HG03439 (cell line): ENCODE data around the gene ULBP2.
"Not testable (repeated sequence)": the region's sequence is repeated elsewhere in the genome, so short reads cannot be mapped to it uniquely, and the experiment has no call there.

Experiments used
- ATAC-seq: cut with Tn5 transposase; IDR thresholded peaks from one replicate; pipeline ENCODE4 v1.9.1; 2021; ENCODE audit warnings: mild to moderate bottlenecking, moderate library complexity; ENCODE audit not compliant: unreplicated experiment

The ULBP2 gene

DNA sequence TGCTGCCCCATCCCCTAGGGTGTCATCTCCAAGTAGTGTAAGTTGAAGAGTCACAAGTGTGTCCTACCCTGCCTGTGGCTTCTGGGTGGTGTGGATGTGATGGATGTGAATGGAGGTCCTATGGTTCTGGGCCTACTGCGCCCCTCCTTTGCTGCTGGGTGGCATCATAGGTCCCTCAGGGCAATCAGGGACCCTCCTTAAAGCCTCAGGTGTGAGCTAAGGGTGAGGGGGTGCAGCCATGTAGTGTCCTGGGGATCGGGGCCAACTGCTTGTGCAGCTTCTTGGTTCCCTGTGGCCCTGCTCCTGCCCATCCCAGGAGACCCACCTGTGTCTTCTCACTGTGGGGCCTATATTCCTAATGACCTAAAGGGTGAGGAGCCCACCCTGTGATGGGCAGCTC is 24.5 kb downstream of the ULBP2 start:
- ATAC-seq: not testable (repeated sequence)

DNA sequence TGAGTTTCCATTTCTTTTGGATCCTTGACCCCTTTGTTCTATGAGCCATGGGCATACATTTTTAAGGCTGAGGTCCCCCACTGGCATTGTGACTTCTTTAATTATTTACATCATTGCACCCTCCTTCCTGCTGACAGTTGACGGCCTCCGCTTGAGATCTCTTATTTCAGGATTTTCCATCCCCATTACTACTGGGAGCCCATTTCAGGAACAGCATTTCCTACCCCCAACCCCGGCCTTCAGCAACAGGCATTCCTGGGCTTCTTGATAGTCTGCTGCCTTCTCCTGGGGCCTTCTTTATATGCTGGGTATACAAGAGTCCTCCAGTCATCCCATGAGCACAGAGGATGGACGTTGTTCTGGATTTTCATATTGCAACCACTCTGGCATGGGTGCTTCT is 25.8 kb downstream of the ULBP2 start:
- no peak for ATAC-seq

DNA sequence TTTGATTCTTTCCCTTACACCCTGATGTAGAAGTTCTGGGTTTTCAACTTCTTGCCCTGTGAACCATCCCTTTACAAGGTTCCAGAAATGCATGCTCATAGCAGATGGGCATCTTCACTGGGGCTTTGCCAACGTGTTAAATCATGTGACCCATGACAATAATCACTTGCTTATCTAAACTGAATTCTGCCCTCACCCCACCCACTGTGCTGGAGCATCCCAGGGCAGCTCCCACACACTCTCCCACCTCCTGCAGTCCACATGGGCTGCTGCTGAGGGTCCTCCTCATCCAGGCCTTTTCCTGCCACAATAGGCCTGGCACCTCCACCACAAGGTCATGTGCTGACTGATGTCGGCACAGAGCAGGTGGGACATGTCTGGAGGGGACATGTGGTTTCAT is 26.2 kb downstream of the ULBP2 start:
- not testable (repeated sequence) for ATAC-seq

DNA sequence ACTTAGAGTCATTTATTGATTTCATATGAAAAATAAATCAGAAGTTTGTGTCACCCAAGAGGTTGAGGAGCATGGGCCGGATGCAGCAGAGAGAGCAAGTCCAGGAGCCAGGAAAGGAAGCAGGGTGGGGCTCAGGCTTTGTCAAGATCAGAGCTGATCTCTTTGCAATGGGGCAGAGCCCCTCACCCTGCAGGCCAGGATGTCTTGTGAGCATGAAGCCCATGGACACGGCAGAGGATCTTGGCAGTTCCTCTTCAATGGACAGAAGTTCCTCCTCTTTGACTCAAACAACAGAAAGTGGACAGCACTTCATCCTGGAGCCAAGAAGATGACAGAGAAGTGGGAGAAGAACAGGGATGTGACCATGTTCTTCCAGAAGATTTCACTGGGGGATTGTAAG is 27.1 kb downstream of the ULBP2 start:
- not testable (repeated sequence) for ATAC-seq

DNA sequence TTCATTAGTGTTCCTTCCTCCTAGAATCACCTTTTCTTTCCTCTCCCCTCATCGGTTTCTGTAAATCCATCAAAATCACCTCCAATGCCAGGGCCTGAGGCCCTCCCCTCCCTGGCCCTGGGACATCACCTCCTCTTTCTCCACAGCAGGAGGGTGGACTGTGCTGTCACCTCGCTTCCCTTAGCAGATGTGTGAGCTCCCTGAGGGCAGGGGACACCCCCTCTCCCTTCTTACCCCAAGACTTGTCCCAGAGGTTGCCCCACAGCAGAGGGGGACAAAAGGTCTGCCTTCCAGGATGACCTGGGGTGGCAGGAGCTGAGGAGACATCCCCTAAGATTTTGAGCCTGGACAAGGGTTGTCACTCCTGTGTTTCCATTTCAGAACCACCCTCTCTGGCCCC is 27.8 kb downstream of the ULBP2 start:
- no peak for ATAC-seq

DNA sequence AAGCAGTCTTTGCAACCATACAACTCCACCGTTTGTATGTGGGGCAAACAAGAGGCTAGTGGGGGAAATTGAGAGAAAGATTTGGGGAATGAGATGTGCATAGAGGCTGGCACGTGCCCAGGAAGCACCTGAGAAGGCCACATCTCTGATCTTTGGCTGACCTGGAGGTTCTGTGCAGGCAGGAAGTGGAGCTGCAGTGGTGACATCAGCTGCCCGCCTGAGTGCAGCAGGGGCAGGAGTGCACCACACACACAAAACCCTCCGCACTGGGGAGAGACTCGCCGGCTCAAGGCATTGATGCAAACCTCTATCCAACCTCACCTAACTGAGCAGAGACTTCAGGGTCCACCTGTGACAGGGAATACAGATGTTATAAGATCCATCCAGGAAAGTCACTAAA is 32.6 kb downstream of the ULBP2 start:
- ATAC-seq: not testable (repeated sequence)

DNA sequence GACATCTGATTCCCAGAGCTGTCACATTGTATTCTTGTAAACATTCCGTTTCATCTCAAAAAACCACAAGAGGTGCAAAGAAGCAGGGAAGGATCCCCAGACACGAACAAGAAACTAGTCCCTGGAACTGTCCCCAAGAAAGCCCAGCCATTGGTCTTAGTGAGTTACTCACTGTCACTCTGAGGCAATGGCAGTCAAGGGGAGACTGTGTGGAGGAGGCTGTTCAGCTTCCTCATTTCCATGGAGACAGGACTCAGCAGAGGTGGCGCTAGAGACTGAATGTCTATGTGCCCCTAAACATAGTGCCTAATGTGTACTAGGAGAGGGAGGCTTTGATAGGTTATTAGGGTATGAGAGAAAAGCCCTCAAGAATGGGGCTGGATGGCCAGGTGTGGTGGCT is 33.0 kb downstream of the ULBP2 start:
- no peak for ATAC-seq

DNA sequence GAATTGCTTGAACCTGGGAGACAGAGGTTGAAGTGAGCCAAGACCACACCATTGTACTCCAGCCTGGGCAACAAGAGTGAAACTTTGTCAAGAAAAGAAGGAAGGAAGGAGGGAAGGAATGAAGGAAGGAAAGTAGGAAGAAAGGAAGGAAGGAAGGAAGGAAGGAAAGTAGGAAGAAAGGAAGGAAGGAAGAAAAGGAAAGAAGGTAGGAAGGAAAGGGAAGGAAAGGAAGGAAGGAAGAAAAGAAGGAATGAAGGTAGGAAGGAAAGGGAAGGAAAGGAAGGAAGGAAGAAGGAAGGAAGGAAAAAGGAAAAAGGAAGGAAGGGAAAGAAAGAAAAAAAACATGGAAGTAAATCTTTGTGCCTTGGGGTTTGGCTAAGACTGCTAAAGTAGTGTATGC is 33.6 kb downstream of the ULBP2 start:
- no peak for ATAC-seq

DNA sequence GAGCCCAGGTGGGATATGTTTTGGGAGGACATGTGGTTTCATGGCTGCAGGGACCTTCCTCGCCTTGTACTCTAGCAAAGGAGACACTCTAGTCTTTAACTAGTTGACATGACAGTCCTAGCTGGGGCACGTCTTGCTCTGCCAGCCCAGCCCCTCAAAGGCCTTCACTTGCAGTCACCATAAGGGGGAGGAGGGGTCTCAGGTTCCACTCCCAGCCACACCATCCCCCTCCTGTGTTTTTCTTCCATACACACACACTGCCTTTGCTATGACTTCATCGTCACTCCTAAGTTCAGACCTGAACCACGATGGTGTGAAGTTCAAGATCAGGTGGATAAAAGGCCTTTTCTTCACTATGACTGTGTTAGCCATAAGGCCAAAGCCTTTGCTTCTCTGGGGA is 35.4 kb downstream of the ULBP2 start:
- no peak for ATAC-seq

DNA sequence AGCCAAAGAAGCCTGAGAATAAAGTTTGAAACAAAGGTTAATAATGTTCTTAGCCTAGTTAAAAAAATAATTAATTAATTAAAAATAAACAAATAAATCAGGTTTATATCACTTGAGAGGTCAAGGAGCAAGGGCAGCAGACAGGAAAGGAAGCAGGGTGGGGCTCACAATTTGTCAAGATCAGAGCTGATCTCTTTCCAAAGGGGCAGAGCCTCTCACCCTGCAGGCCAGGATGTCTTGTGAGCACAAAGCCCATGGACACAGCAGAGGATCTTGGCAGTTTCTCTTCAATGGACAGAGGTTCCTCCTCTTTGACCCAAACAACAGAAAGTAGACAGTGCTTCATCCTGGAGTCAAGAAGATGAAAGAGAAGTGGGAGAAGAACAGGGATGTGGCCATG is 36.8 kb downstream of the ULBP2 start:
- no peak for ATAC-seq

DNA sequence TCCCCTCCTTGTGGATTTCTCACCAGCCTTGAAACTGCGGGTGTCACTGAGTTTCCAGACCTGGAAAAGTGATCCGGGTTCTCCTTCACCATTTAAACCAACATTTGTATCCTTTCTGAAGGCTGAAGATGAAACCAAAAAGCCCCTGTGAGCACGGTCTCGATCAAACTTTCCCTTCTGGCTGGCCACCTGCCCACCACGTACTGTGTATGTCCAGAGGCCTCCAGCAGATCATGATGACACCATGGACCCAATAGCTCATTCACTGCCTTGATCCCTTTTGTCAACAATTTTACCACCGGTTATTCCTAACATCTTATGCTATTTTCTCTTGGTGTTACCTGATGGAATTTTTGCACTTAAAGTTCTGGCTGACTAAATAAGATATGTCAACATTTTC is 37.5 kb downstream of the ULBP2 start:
- no peak for ATAC-seq

DNA sequence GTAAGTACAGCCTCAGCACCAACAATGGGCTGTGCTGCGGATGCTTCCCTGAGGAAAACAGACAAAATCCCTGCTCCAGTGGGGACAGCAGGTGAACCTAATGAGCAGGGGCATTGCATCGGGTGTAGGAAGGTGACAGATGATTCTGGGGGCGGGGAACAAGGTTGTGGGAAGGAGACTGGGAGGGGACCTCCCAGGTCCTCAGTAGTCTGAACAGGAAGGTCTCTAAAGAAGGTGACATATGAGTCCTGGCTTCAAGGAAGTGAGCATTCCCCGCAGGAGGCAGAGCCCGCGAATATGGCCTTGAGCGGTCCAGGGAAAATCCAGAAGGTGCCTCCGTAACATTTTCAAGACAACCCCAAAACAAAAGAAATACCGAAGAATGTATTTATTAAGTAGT is 41.3 kb downstream of the ULBP2 start:
- ATAC-seq: no peak

DNA sequence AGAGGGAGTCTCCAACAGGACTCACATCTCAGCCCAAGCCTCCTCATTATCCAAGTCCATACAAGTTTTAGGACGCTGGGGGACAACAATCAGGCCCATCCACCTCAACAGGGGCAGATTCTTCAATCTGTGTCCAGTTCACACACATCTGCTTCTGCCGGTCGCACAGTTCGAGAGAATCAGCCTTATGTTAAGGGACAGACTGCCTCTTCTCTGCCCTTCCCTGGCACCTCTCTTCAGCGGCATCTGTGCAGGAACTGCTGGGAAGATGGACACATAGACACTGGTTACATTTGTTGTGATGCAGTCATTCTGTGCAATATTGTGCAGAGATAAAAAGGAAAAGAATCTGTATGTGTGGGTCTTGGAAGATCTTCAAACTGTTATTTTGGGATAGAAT is 43.0 kb downstream of the ULBP2 start:
- no peak for ATAC-seq

DNA sequence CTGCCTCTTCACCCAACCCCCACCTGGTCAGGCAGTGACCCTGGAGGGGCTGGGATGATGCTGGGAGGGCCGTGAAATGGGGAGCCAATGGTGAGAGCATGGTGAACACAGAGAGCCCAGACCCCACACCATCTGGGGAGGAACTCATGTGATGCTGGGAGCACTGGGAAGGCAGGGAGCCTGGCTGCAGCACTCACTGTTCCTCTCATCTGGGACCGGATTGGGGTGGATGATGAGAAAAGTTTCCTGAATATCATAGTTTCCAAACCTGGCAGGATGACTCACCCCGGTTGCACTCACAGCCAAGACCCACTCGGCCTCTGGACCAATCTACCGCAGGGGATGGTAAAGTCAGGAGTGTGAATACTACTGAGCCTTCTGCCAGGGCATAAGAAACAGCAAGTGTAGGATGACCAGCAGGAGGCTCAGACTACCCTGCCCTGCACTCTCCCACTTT is 43.7 kb downstream of the ULBP2 start:
- no peak for ATAC-seq

DNA sequence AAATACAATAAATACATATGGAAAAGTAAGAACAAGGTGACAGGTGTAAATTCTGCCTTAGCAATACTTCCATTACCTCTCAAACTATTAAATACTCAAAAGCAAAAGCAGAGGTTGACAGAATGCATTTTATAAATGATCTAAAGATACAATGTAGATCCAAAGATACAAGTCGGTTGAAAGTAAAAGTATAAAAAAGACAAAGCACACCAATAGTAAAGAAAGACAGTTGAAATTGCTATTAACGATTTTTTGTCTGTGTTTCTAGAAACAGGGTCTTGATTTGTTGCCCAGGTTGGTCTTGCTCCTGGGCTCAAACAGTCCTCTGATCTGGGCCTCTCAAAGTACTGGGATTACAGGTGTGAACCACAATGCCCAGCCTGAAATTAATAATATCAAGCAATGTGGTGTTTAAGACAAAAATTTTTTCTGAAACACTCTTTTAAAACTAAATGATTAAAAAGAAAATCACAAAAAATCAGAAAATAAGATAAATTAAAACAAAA is 45.8 kb downstream of the ULBP2 start:
- ATAC-seq: no peak

DNA sequence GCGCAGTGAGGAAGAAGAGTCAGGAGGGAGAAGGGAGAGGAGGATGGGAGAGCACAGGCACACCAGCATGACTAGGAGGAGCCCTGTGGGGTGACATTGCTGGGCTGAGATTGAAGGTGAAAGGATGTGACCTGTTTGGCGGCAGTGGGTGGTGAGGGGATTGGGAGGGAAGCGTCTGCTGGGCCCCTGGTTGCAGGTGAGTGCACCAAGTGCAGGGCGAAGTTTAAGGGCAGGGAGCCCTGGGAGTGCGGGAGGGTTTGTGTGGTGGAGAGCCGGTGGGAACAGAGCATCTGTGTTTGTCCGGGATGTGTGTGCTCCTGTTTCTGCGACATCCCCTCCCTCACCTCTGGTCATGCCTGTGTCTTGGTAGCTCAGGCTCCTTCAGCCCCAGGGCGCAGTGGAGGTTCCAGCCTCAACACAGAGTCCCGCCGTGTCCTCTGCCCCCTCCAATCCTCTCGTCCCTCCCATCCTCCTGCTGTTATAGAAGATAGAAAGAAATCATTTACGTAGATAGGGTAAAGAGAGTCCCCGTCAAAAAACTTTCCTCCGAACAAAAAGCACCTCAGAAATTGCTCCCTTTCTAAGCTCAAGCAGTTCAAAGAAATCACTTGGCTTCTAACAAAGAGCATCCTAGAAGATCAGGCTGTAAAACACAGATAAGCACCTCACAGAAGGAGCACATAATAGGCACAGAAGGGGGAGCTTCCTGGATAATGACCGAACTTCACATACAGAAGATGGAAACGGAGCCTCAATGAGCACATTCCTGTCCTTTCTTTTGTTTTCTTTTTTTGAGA is 46.9 kb downstream of the ULBP2 start:
- no peak for ATAC-seq

DNA sequence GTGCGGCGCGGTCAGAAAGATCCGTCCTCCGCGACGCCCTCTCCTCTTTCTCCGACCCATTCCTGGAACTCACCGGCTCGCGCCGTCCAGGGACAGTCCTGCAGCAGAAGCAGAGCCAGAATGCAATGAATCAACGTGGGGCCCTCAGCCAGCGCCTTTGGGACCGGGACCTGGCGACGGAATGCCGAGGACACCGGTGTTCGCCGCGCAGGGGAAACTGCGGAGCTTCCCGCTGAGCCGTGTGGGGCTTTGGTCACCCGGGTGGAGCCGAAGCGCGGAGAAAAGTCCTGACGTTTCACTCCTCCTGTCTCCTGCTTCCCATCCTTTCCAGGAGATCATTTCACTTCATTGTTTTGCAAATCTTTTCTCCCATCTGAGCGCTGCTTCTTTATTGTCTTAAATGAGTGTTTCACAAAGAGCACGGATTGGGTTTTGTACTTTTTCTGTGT is 48.4 kb downstream of the ULBP2 start:
- no peak for ATAC-seq

DNA sequence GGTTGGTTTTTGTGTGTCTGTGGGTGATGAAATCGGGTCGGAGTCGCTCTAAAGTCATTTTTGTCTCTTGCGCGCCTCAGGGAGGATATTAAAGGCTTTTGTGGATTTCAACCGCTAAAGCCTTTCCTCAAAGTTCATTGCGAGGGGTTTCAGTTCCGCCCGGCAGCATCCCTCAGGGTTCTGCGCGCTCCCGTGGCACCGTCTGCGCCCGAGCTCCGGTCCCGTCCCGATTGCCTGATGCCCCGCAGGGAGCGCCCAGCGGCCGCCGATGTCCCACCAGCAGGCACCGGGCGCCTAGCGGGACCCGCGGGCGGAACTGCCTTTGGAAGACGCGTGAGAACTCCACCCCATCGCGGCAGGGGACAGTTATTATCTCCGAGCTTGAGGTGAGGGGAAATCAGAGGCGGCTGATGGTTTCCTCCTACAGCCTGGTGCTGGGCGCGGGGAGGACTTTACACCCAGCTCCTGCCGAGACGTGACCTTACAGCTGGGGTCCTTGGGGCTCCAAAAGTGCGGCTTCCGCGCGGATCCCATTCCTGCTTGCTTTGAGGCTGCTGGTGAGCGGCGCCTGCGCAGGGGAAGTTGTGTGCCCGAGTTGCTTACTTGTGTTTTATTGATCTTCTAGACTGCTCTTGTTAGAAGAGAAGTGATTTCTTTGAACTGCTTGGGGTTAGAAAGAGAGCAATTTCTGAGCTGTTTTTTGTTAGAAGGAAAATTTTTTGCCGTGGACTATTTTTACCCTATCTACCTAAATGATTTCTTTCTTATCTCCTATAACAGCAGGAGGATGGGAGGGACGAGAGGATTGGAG is 49.1 kb downstream of the ULBP2 start:
- no peak for ATAC-seq

DNA sequence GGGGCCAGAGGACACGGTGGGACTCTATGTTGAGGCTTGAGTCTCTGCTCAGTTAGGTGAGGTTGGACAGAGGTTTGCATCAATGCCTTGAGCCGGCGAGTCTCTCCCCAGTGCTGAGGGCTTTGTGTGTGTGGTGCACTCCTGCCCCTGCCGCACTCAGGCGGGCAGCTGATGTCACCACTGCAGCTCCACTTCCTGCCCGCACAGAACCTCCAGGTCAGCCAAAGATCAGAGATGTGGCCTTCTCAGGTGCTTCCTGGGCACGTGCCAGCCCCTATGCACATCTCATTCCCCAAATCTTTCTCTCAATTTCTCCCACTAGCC is 49.6 kb downstream of the ULBP2 start:
- ATAC-seq: not testable (repeated sequence)

DNA sequence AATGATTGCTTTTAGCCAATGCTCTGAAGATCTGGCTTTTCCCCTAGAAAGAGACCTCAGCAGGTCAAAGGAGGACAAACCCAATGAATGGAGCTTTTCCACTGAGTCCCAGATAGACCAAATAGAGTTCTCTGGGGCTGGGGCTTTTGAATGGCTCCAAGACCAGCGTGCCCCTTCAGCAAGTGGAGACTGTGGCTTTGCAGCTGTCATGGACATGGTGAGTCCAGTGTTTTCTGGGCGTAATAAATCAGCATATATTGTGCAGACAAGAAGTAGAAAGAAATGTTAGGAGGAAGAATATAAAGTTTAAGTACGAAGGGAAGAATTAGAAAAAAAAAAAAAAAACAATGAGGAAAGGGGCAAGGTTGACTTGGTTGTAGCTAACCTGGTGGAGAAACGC is 50.0 kb downstream of the ULBP2 start:
- ATAC-seq: no peak

DNA sequence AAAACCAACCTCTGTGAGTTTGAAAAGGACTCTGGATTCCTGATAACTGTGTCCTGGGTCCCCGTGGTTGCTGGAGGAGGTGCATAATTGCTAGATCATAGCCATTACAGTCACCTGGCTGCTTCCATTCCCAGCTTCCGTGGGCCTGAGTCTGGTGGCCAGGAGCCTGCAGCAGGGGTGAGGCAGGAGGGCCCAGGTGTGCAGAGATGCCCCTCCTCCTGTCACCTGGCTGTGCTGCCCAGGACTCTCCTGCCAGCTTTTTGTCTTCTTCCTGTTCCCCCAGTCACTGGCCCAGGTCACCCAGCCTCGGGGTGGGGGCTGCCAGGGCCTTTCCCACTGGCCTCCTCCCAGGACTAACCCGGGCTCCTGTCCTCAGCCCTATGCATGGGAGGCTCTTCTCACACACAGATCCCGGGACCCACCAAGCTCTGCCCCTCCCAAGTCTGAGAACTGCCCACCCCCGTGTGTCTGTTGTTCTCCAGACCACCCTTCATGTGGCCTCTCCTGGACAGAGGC is 53.5 kb downstream of the ULBP2 start:
- ATAC-seq: no peak

DNA sequence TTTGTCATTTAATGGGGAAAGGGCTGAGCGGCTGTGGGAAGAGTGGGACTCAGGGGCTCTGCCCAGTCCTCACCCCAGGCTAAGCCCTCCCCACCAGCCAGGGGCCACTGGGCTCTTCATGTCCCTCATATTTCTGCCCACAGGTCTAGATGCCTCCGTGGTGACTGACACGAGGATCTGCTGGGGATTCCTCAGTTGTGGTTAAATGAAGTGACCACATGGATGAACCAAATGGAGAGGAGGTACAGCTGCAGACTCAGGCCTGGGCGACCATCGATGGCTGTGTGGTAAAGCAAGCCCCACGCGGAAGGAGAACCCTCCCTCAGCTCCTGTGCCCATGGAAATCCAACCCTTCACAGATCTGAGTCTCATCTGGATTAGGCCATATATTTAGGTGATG is 54.2 kb downstream of the ULBP2 start:
- no peak for ATAC-seq
